ENCODE results near the gene ESPN. TPM values are rescaled to one million over a fixed set of nuclear protein-coding genes. Genes with fewer than 3 reads are reported as not detected.
"Not testable (repeated sequence)": the region's sequence is repeated elsewhere in the genome, so short reads cannot be mapped to it uniquely, and the experiment has no call there.

Gene ESPN
- total RNA-seq, 1 donor from 2014 or later, result 2.7 TPM

DNA sequence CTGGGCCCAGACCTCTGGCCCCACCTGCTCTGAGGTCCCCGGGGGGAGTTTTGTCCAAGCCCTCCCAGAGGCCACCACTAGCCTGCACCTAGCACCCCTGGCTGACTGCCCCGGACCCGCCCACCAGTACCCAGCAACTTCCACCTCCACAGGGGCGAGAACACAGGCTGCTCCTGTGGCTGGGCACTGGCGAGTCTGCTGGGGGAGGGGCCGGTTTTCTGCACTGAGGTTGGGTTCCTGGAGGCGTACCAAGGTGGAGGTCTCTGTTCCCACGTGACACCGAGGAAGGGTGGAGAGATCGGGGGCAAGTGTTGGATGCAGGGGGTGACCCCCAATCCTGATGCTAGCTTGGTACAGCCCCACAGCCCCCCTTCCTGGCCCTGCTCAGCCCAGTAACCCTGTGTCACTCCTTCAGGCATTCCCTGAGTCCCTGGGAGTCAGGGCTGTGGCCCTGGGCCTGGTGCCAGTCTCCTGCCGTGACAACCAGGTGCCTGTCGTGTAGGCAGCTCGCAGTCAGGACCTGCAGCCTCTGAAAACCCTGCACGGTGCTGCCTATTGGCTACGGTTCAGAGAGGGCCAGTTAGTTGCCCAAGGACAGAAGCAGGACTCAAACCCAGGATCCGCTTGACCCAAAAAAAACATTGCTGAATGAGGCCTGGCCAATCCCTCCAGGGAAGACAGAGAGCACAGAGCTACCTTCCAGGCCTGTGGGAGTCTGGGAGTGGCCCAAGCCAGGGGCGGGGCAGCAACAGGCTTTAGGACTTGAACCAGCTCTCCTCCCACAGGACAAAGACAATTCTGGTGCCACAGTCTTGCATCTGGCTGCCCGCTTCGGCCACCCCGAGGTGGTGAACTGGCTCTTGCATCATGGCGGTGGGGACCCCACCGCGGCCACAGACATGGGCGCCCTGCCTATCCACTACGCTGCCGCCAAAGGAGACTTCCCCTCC lies 3.1 kb downstream of the ESPN start:
- Histone ChIP-seq H3K4me3 (ENCODE audit: low read depth, low read length) (no peak overlapping the region), H3K36me3 (ENCODE audit: control insufficient read depth, insufficient read depth, low read length) (no peaks in the 10 kb centered on the region), H3K27me3 (ENCODE audit: control insufficient read depth, insufficient read depth, low read length) (peaks cover 55% of the 10 kb centered on the region)
- TF ChIP-seq, protein P1, sequence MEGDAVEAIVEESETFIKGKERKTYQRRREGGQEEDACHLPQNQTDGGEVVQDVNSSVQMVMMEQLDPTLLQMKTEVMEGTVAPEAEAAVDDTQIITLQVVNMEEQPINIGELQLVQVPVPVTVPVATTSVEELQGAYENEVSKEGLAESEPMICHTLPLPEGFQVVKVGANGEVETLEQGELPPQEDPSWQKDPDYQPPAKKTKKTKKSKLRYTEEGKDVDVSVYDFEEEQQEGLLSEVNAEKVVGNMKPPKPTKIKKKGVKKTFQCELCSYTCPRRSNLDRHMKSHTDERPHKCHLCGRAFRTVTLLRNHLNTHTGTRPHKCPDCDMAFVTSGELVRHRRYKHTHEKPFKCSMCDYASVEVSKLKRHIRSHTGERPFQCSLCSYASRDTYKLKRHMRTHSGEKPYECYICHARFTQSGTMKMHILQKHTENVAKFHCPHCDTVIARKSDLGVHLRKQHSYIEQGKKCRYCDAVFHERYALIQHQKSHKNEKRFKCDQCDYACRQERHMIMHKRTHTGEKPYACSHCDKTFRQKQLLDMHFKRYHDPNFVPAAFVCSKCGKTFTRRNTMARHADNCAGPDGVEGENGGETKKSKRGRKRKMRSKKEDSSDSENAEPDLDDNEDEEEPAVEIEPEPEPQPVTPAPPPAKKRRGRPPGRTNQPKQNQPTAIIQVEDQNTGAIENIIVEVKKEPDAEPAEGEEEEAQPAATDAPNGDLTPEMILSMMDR (IDR thresholded peaks at IDR 0.05; ENCODE audit: insufficient read depth, low read length, poor library complexity, severe bottlenecking), result no peak
- no peak for DNase-seq (ENCODE audit: low read depth)

DNA sequence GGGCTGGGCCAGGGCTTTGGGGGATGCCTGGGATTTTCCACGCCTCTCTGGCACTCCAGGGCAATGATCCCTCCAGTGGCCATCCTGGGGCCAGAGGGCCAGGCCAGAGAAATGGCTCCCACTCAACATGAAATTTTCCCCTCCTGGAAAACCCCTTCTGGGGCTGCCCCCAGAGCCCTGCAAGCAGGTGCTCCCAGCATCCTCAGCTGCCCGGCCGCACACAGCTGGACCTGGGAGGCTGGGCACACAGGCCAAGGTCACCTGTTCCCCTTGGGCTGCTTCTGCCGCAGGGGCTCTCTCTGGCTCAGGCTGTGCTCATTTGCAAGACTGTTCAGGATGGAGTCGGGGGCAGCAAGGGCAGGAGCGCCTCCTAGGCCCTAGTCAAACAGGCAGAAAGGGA lies 3.9 kb downstream of the ESPN start:
- DNase-seq (ENCODE audit: low read depth), result not testable (repeated sequence)
- H3K27me3 ChIP-seq (ENCODE audit: control insufficient read depth, insufficient read depth, low read length), result peaks cover 51% of the 10 kb centered on the region

DNA sequence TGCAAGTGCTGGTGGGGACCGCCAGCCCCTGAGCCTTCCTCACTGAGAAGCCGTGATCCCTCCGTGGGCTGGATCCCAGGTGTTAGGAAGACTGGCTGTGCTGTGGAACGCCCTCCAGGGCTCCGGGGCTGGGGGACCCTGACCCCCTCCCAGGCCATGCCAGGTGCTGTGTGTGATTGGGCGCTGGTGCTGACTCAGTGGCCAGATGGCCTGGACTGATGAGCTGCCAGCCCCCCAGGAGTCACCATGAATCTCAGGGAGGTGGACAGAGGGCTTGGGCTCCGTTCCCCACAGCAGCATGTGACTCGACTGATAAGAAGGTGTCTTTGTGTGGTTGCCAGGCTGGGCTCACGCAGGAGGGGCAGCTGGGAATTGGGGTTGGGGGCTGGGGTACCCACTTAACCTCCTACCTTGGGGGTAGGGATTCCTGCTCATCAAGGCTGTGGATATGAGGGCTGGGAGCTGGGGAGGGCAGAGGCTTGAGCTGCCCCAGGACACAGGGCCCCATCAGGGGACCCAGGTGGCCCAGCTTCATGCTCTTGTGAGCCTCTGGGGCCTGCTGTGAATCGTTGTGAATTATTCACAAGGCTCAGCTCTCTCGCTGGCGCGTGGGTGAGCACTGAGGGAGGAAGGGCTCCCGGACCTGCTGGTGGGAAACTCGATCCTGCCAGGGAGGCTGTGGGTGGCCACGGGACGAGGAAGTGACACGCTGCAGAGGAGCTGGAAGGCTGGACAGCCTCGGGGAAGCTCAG lies 5.3 kb downstream of the ESPN start:
- DNase-seq (ENCODE audit: low read depth); H3K36me3 ChIP-seq (ENCODE audit: control insufficient read depth, insufficient read depth, low read length); H3K4me3 ChIP-seq (ENCODE audit: low read depth, low read length): not testable (repeated sequence)
- peaks cover 44% of the 10 kb centered on the region for H3K27me3 ChIP-seq (ENCODE audit: control insufficient read depth, insufficient read depth, low read length)

More for the DNA sequence above, 3.9 kb downstream of the ESPN start:
- H3K4me3 ChIP-seq (ENCODE audit: low read depth, low read length); H3K36me3 ChIP-seq (ENCODE audit: control insufficient read depth, insufficient read depth, low read length): not testable (repeated sequence)

DNA sequence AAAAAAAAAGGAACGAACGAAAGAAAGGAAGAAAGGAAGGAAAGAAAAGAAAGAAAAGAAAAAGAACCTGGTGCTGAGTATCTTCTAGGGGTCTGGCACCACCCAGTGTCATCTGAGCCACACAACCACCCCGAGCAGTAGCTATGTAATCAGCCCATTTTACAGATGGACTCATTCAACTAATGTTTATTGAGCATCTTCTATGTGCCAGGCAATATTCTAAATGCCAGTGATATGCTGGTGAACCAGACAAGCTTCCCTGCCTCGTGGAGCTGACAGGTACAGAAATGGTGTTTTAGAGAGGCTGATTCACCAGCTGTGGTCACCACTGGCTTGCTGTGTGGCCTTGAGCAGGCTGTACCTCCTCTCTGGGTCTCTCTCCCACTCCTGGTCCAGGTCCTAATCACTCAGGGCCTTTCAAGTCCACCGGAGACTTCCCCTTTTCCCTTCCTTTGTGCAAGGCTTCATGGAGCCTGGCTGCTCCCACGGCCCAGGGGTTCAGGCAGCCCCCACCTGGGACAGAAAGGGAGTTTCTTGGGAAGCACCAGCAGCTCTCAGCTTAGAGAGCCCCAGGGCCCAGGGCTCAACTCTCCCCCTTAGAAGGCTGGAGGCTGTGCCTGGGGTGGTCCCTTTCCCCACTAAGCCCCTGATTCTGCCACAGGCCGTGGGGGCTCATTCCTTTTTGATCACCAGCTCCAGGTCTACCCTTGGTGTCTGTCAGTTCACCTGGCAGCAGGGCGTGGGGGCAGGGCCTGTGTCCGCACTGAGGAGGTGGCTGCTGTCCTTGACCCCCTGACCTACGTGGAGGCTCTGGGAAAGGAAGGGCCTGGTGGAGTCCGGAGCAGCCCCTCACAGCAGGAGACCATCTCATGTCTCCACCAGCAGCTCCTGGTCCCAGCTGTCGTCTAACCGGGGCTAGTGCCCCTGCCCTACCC lies 7.3 kb downstream of the ESPN start:
- not testable (repeated sequence) for DNase-seq (ENCODE audit: low read depth); H3K36me3 ChIP-seq (ENCODE audit: control insufficient read depth, insufficient read depth, low read length); H3K4me3 ChIP-seq (ENCODE audit: low read depth, low read length)
- H3K27me3 ChIP-seq (ENCODE audit: control insufficient read depth, insufficient read depth, low read length), result peaks cover 32% of the 10 kb centered on the region

DNA sequence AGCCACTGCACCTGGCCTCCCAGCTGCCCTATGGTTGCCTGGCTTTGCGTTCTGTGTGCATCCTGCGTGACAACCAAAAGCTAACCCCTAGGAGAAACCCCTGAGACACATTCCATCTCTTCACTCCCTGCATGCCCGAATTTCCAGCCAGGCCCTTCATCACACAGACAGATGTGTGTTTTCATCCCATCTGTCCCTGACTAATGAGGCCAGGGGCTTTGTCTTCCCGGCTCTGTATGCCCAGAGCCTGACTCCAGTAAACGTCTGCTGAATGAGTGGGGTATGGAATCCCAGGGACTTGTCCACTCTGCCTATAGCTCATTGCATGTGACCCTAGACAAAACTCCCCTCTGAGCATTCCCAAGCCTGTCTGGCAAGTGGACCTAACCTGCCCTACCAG lies 9.6 kb downstream of the ESPN start:
- TF ChIP-seq, protein P1 (IDR thresholded peaks at IDR 0.05; ENCODE audit: insufficient read depth, low read length, poor library complexity, severe bottlenecking), result no peak
- no peak for DNase-seq (ENCODE audit: low read depth)
- Histone ChIP-seq H3K27me3 (ENCODE audit: control insufficient read depth, insufficient read depth, low read length) (peaks cover 33% of the 10 kb centered on the region), H3K4me3 (ENCODE audit: low read depth, low read length) (no peak overlapping the region), H3K36me3 (ENCODE audit: control insufficient read depth, insufficient read depth, low read length) (no peaks in the 10 kb centered on the region)

DNA sequence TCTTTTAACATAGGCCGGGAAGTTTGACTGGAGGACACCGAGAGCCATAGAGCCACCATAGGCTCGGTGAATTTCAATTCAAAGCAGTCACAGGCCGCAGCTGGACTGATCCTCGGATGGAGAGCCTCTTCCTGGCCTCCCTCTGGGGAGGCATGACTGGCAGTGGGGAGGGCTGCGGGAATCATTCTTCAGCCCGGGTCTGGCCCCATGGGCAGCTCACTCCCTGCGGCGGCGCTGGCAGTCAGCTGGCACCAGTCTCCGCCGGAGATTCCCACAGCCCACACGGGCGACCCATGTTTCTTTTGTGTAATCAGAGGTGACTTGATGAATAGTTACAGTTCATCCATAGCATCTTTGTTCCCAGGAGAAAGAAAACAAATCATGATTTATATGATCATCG lies 10.6 kb downstream of the ESPN start:
- H3K36me3 ChIP-seq (ENCODE audit: control insufficient read depth, insufficient read depth, low read length), result no peaks in the 10 kb centered on the region
- TF ChIP-seq, protein P1 (IDR thresholded peaks at IDR 0.05; ENCODE audit: insufficient read depth, low read length, poor library complexity, severe bottlenecking), result no peak
- no peak overlapping the region for H3K4me3 ChIP-seq (ENCODE audit: low read depth, low read length)
- DNase-seq (ENCODE audit: low read depth), result no peak
- peaks cover 31% of the 10 kb centered on the region for H3K27me3 ChIP-seq (ENCODE audit: control insufficient read depth, insufficient read depth, low read length)

Data from kidney epithelial cell (primary cell).